T-helper 17 cell (primary cell): ENCODE results near the gene VEGFC. TPM values are rescaled to one million over a fixed set of nuclear protein-coding genes. Genes with fewer than 3 reads are reported as not detected.

Experiments
- ATAC-seq: fragments of 150-1000 bp; cut with Tn5 transposase; 2 replicates; pipeline ENCODE4 v1.10.0; 2021; ENCODE audit warnings: mild to moderate bottlenecking, moderate library complexity
- DNase-seq, 3 donors: peaks; one replicate each; pipeline versions ENCODE4 v3.0.0 to v3.0.0-alpha.2; 2020 to 2021
- H3K9me3 ChIP-seq: one replicate; pipeline ENCODE4 v1.7.0; 2013; ENCODE audit warnings: low read length, mild to moderate bottlenecking; ENCODE audit not compliant: control insufficient read depth, poor library complexity, severe bottlenecking
- H3K27ac Mint-ChIP-seq: one replicate; pipeline ENCODE4 v1.8.0; 2022; ENCODE audit warnings: mild to moderate bottlenecking, moderate library complexity, mixed read lengths
- H3K27me3 Mint-ChIP-seq: one replicate; pipeline ENCODE4 v1.8.0; 2022; ENCODE audit warnings: mixed read lengths
- H3K36me3 Mint-ChIP-seq: one replicate; pipeline ENCODE4 v1.8.0; 2022; ENCODE audit warnings: low read depth, mixed read lengths
- H3K4me1 Mint-ChIP-seq: one replicate; pipeline ENCODE4 v1.8.0; 2022; ENCODE audit warnings: mild to moderate bottlenecking, mixed read lengths
- H3K4me3 Mint-ChIP-seq: one replicate; pipeline ENCODE4 v1.8.0; 2022; ENCODE audit warnings: mild to moderate bottlenecking, moderate library complexity, mixed read lengths
- total RNA-seq, 4 donors: library from RNA in 2 of 4; stranded (reverse) in 2 of 4; gene quantifications; one replicate each; pipeline ENCODE4 v1.2.3 and lab custom pipeline; 2022 to 2026

Gene VEGFC
- total RNA-seq, 2 donors from 2014 or later: 1.8 TPM; not detected in 1

DNA sequence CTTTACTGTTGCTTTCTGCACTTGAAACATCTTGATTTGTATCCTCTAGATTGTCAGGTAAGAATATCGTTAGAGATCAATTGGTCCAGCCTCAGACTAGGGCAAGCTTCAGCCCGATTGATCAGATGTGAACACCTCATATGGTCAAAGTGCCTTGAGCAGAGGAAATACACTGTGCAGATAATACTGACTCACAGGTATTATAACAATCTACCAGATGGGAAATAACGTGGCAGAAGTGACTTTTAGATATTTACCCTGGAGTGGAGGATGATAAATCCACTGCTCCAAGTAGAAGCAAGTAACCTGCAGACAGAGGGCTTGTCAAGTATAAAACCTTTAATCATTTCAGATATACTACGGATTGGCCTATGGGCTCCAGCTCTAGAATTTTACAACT lies 17.9 kb downstream of the VEGFC start:
- Mint-ChIP-seq H3K27me3 (no peaks in the 10 kb centered on the region), H3K27ac (no peak overlapping the region), H3K4me3 (no peak overlapping the region), H3K36me3 (no peaks in the 10 kb centered on the region), H3K4me1 (no peaks in the 10 kb centered on the region)
- no peak for ATAC-seq
- DNase-seq: no peak
- H3K9me3 ChIP-seq: no peaks in the 10 kb centered on the region

DNA sequence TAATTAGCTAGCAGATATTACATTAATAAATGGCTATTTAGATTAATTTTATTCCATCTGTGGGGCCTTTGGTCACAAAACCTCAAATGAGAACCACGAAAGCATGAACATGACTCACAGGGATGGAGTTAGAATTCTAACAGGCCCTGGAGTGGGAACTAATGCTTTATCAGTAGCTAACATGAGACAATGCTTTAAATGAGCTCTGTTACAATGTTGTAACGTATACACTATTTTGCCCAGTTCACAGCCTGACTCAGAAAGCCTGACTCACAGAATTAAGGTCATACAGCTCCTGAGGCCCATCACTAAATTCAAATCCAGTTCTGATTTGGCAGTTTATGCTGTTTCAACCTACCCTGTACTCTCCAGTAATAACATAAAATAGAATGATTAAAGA lies 23.2 kb downstream of the VEGFC start:
- no peaks in the 10 kb centered on the region for H3K4me1 Mint-ChIP-seq
- no peak overlapping the region for H3K27ac Mint-ChIP-seq
- no peaks in the 10 kb centered on the region for H3K27me3 Mint-ChIP-seq
- H3K9me3 ChIP-seq: no peaks in the 10 kb centered on the region
- no peaks in the 10 kb centered on the region for H3K36me3 Mint-ChIP-seq
- H3K4me3 Mint-ChIP-seq: no peak overlapping the region
- DNase-seq: no peak
- ATAC-seq: no peak

DNA sequence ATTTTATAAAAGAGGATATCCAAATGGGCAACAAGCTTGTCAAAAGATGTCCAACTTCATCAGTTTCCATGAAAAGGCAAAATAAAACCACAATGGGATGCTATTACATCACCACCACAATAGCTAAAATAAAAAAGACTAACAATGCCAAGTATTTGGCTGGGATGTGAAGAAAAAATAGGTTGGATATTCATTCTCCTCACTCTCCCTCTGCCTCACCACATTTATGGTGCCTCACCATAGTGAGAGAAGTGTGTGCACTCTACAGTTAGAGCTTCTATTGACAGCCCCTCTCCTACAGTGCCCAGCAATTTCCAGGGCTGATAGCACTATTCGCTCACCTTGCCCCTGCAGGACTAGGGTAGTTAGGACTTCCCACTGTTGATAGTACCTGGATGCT lies 25.5 kb downstream of the VEGFC start:
- Mint-ChIP-seq H3K4me1 (no peaks in the 10 kb centered on the region), H3K27ac (no peak overlapping the region), H3K36me3 (no peaks in the 10 kb centered on the region), H3K27me3 (no peaks in the 10 kb centered on the region), H3K4me3 (no peak overlapping the region)
- ATAC-seq: no peak
- DNase-seq: no peak
- no peaks in the 10 kb centered on the region for H3K9me3 ChIP-seq

DNA sequence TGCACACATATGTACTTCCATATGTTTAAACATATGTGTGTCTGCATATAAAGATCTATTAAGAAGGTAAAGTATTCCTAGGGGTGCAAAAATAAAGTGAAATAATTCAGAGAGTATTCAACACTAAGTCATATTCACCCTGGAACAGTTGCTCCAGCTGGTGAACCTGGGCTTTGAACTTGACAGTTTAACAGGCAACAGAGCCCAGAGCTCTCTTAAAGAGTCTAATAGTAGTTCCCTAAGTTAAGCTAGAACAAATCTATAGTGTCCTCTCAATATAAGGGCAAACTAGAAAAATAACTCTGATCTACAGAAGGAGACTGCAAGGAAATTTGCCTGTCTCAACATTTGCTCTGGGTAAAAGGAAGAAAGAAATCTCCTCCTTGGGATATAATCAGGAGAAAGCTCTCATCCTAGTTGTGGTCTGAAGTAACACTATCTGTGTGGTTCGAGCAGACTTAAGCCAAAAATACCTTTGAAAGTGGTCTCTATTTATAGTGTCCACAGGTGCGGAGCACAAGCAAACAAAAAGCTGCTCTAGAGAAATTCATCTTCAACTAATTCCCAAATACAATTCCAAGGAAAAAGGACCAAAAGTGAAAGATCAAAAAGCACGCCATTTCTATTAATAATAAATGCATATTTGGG lies 29.9 kb downstream of the VEGFC start:
- H3K36me3 Mint-ChIP-seq: no peaks in the 10 kb centered on the region
- no peak for ATAC-seq
- no peaks in the 10 kb centered on the region for H3K9me3 ChIP-seq
- H3K27me3 Mint-ChIP-seq: no peaks in the 10 kb centered on the region
- DNase-seq: no peak
- H3K4me3 Mint-ChIP-seq: no peak overlapping the region
- H3K27ac Mint-ChIP-seq: no peak overlapping the region
- no peaks in the 10 kb centered on the region for H3K4me1 Mint-ChIP-seq

DNA sequence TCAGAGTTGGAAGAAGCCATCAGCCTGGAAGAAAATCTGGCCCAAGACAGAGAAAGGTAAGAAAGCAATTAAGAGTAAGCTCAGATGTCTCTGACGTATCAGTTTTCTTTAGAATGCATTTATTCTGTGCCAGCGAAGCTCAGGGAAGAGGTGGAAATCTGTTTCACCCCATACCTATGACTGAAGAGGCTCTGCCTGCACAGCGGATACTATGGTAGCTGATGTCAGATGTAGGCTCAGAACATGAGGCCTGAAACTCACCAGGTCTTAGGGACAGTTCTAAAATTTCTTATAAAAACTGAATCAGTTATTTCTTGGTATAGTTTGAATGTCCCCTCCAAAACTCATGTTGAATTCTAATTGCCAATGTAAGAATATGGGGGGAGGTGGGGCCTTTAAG lies 30.9 kb downstream of the VEGFC start:
- ATAC-seq (no peak), DNase-seq (no peak)
- no peak overlapping the region for H3K4me3 Mint-ChIP-seq
- no peak overlapping the region for H3K27ac Mint-ChIP-seq
- H3K4me1 Mint-ChIP-seq: no peaks in the 10 kb centered on the region
- no peaks in the 10 kb centered on the region for H3K27me3 Mint-ChIP-seq
- H3K9me3 ChIP-seq: no peaks in the 10 kb centered on the region
- no peaks in the 10 kb centered on the region for H3K36me3 Mint-ChIP-seq

DNA sequence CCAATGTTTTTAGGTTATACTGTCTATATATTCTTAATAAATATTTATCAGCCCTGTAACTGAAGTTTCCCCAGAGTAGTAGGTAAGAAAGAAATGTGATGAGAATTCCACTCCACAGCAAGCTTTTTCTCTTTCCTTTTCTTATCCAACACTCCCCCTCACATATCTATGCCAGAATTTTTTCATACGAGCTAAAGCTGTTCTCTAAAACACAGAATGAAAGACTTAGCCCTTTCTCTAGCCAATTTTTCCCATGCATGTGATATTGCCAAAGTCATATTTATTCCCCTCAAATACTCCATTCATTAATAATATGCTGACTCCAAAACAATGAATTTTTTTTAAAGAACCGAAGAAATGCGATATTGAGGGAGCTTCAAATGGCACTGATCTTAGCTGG lies 32.3 kb downstream of the VEGFC start:
- Mint-ChIP-seq H3K4me1 (no peaks in the 10 kb centered on the region), H3K27me3 (peaks cover 5% of the 10 kb centered on the region), H3K4me3 (no peak overlapping the region), H3K36me3 (no peaks in the 10 kb centered on the region), H3K27ac (no peak overlapping the region)
- no peak for ATAC-seq
- H3K9me3 ChIP-seq: no peaks in the 10 kb centered on the region
- no peak for DNase-seq

DNA sequence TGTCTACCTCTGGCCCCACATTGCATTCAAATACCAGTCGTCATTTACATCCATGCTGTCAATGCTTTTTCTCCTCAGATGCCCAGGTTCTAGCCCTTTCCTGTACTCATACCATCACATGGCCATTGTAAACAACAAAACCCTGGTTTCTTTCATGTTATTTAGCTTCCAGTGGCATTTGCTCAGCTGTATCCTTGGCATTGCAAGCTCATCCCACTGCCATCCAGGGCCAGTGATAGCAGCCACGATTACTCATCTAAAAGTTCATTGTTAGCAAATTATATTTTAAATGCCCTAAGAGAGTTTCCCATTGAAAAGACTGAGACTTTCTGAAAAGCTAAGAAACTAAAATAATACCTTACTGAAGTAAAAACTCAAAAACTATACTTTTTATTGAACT lies 34.0 kb downstream of the VEGFC start:
- ATAC-seq: no peak

DNA sequence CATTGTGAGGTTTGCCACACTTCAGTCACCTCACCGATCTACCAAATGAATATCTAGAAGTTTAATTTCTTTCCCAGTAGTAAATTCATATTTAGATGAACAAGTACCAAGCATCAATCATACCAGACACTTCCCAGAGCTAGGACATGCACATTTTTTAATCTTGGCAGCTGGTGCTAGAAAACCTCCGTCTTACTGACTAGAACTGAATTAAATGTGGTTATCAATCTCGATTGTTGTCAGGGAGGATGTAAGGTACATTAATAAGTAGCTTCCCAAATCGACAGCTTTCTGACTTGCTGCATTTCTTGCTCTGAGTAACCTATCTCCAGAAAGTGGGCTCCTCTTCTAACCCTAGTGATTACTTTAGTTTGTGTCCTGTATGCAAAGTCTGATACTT lies 34.4 kb downstream of the VEGFC start:
- Mint-ChIP-seq H3K36me3 (no peaks in the 10 kb centered on the region), H3K4me3 (no peak overlapping the region), H3K27ac (no peak overlapping the region), H3K4me1 (no peaks in the 10 kb centered on the region), H3K27me3 (peaks cover 5% of the 10 kb centered on the region)
- no peaks in the 10 kb centered on the region for H3K9me3 ChIP-seq
- DNase-seq: no peak
- ATAC-seq: no peak

More for the DNA sequence above, 34.0 kb downstream of the VEGFC start:
- no peaks in the 10 kb centered on the region for H3K9me3 ChIP-seq
- H3K4me1 Mint-ChIP-seq: no peaks in the 10 kb centered on the region
- H3K27ac Mint-ChIP-seq: no peak overlapping the region
- DNase-seq: no peak
- H3K36me3 Mint-ChIP-seq: no peaks in the 10 kb centered on the region
- no peak overlapping the region for H3K4me3 Mint-ChIP-seq
- peaks cover 5% of the 10 kb centered on the region for H3K27me3 Mint-ChIP-seq

DNA sequence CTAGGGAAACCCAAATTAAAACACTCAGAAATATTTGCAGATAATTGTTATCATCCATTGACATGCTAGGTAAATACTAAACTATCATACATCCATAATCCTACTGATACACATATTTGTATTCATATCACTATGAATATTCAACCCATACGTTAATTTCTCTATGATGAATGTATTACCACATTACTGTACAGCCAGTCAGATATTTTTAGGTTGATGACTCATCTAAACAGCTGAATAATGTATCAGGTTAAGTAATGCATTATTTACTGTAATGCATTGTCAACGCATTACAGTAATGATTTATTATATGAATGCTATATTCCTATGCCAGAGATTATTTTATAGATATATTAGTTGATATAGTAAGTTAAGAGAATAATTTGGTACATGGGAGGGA lies 37.1 kb downstream of the VEGFC start:
- Mint-ChIP-seq H3K4me3 (no peak overlapping the region), H3K27me3 (peaks cover 5% of the 10 kb centered on the region), H3K27ac (no peak overlapping the region), H3K4me1 (no peaks in the 10 kb centered on the region), H3K36me3 (no peaks in the 10 kb centered on the region)
- no peaks in the 10 kb centered on the region for H3K9me3 ChIP-seq
- ATAC-seq (no peak), DNase-seq (no peak)

DNA sequence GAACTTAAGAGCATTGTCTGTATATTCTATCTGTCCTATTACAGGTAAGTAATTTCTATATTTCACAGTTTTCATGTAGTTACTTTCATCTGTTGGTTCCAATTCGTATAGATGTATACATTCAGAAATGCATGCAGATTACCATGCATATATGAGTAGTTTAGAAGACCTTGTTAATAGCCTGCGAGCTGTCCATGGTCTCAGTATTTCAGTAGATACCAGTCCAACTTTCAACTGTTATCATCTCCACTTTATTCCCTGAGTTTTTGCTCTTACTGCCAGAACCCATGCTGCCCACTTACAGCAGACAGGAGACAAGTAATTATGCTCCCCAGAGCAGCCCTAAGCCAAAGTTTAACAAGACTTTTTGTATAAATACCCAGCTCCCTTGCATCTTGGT lies 37.7 kb downstream of the VEGFC start:
- no peaks in the 10 kb centered on the region for H3K9me3 ChIP-seq
- Mint-ChIP-seq H3K27me3 (peaks cover 5% of the 10 kb centered on the region), H3K4me1 (no peaks in the 10 kb centered on the region), H3K36me3 (no peaks in the 10 kb centered on the region), H3K4me3 (no peak overlapping the region), H3K27ac (no peak overlapping the region)
- DNase-seq (no peak), ATAC-seq (no peak)

DNA sequence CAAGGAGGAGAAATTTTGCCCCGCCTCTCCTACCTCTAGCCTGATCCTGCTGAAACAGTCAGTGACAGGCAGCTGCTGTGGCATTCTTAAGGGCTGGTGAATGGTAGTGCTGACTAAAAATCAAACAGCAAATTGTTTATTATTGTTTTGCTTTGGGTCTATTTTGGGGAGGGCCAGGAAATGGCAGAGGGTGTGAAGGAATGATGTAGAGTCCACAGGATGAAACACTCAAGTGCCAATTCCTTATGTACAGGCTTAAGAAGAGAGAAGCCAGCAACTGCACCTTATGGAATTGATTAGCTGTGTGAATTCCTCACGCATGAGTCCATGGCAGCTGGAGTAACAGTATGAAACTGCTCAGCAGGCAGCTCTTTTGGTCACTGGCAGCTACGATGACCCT lies 39.7 kb downstream of the VEGFC start:
- Mint-ChIP-seq H3K4me3 (no peak overlapping the region), H3K27ac (no peak overlapping the region), H3K4me1 (no peaks in the 10 kb centered on the region), H3K27me3 (peaks cover 5% of the 10 kb centered on the region), H3K36me3 (no peaks in the 10 kb centered on the region)
- no peak for ATAC-seq
- H3K9me3 ChIP-seq: no peaks in the 10 kb centered on the region
- DNase-seq: no peak

DNA sequence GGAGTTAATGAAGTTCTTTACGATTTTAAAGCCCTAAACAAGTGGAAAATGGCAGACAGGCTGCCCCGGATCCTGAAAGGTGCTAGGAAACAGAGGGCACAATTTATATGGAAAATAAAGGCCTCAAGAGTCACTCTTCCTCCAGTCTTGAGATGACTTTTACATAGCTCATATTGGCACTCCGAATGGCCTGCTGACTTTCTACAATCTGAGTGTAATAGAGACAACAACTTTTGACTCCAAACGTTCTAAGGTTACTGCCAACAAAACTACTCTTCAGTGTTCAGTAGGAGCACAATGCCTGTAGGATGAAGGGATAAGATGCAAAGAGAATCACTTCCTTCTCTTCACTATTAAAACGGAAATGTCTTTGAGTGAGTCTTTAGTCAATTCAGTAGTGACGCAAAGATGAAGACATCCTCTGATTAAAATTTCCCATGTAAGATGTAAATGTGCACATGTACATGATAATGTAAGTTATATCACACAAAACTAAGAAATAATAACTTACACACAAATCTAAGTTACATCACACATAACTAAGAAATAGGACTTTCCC lies 40.5 kb downstream of the VEGFC start:
- no peak for ATAC-seq
- H3K27me3 Mint-ChIP-seq: peaks cover 5% of the 10 kb centered on the region
- no peak for DNase-seq
- H3K9me3 ChIP-seq: no peaks in the 10 kb centered on the region
- H3K36me3 Mint-ChIP-seq: no peaks in the 10 kb centered on the region
- H3K27ac Mint-ChIP-seq: no peak overlapping the region
- no peak overlapping the region for H3K4me3 Mint-ChIP-seq
- H3K4me1 Mint-ChIP-seq: no peaks in the 10 kb centered on the region

DNA sequence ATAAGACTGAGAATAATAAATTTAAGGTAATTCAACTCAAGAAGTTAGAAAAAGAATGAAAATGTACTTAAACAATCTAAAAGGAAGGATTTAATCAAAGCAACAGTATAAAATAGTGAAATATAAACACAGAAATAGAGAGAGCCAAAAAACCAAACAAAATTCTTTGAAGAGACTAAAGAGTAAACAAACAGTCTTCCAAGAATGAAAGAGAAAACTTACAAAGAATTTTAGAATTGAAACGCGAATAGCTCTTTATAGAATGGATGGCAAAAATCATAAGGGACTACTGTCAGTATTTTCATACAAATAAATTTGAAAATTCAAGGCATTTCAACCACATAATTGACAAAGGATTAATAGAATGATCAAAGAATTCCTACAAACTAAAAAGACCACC lies 41.7 kb downstream of the VEGFC start:
- no peak for DNase-seq
- no peak overlapping the region for H3K4me3 Mint-ChIP-seq
- no peaks in the 10 kb centered on the region for H3K9me3 ChIP-seq
- H3K36me3 Mint-ChIP-seq: no peaks in the 10 kb centered on the region
- no peaks in the 10 kb centered on the region for H3K27me3 Mint-ChIP-seq
- H3K27ac Mint-ChIP-seq: no peak overlapping the region
- ATAC-seq: no peak
- no peaks in the 10 kb centered on the region for H3K4me1 Mint-ChIP-seq

DNA sequence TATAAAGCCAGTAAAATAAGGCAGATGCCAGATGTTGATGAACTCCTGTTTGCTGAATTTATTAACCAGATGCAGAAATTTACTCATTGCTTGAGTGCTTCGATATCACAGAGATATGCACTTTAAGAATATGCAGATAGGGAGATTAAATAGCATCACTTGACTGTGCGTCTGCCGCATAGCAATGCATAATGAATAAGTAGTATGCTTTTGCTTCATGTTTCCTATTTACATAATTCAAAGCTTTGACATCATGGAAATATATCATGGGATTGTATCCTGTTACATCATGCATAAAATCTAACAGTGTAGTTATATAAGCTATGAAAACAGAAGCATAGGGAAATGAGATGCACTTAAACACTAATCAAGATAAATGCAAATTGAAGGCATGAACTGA lies 45.9 kb downstream of the VEGFC start:
- no peak for DNase-seq
- no peaks in the 10 kb centered on the region for H3K36me3 Mint-ChIP-seq
- H3K4me1 Mint-ChIP-seq: no peaks in the 10 kb centered on the region
- H3K9me3 ChIP-seq: no peaks in the 10 kb centered on the region
- H3K27me3 Mint-ChIP-seq: no peaks in the 10 kb centered on the region
- H3K27ac Mint-ChIP-seq: no peak overlapping the region
- no peak for ATAC-seq
- no peak overlapping the region for H3K4me3 Mint-ChIP-seq
